GM18502 (cell line): ENCODE data around the gene GNAQ.

Experiments used
- ATAC-seq: cut with Tn5 transposase; IDR thresholded peaks from one replicate; pipeline ENCODE4 v1.9.1; 2021; ENCODE audit warnings: mild to moderate bottlenecking; ENCODE audit not compliant: unreplicated experiment, poor library complexity

Gene GNAQ

GRCh38 chr9:77857513-77858259, 173.9 kb downstream of the GNAQ start:
- ATAC-seq, result no peak

GRCh38 chr9:77856615-77857014, 175.0 kb downstream of the GNAQ start:
- no peak for ATAC-seq

- ATAC-seq, result no peak
These were observed 176.7 kb downstream of the GNAQ start for GRCh38 chr9:77854916-77855311.

- ATAC-seq, result no peak
These were observed 177.2 kb downstream of the GNAQ start for GRCh38 chr9:77854258-77854915.

- no peak for ATAC-seq
These were observed 177.9 kb downstream of the GNAQ start for GRCh38 chr9:77853716-77854115.

- no peak for ATAC-seq
These were observed 179.6 kb downstream of the GNAQ start for GRCh38 chr9:77851882-77852595.

- no peak for ATAC-seq
These were observed 182.7 kb downstream of the GNAQ start for GRCh38 chr9:77848897-77849296.

GRCh38 chr9:77848404-77848803, 183.2 kb downstream of the GNAQ start:
- ATAC-seq, result no peak

GRCh38 chr9:77847626-77848025, 184.0 kb downstream of the GNAQ start:
- no peak for ATAC-seq

- ATAC-seq, result no peak
These were observed 184.5 kb downstream of the GNAQ start for GRCh38 chr9:77847059-77847499.

GRCh38 chr9:77844415-77844814, 187.2 kb downstream of the GNAQ start:
- no peak for ATAC-seq

GRCh38 chr9:77843871-77844155, 187.8 kb downstream of the GNAQ start:
- ATAC-seq, result no peak

GRCh38 chr9:77843076-77843870, 188.3 kb downstream of the GNAQ start:
- ATAC-seq, result no peak

GRCh38 chr9:77841739-77842386, 189.7 kb downstream of the GNAQ start:
- ATAC-seq, result peak; percentile 91

GRCh38 chr9:77839459-77840140, 192.0 kb downstream of the GNAQ start:
- ATAC-seq, result no peak

GRCh38 chr9:77838986-77839385, 192.6 kb downstream of the GNAQ start:
- ATAC-seq, result no peak

- ATAC-seq, result no peak
These were observed 196.6 kb downstream of the GNAQ start for GRCh38 chr9:77834898-77835488.

GRCh38 chr9:77833561-77834429, 197.8 kb downstream of the GNAQ start:
- ATAC-seq, result no peak
